ENCODE results near the gene ABCF2. TPM values are rescaled to one million over a fixed set of nuclear protein-coding genes. Genes with fewer than 3 reads are reported as not detected.

The ABCF2 gene
- total and polyA plus RNA-seq, 11 donors = 15.9 to 58.4 (median 33.0) TPM

DNA sequence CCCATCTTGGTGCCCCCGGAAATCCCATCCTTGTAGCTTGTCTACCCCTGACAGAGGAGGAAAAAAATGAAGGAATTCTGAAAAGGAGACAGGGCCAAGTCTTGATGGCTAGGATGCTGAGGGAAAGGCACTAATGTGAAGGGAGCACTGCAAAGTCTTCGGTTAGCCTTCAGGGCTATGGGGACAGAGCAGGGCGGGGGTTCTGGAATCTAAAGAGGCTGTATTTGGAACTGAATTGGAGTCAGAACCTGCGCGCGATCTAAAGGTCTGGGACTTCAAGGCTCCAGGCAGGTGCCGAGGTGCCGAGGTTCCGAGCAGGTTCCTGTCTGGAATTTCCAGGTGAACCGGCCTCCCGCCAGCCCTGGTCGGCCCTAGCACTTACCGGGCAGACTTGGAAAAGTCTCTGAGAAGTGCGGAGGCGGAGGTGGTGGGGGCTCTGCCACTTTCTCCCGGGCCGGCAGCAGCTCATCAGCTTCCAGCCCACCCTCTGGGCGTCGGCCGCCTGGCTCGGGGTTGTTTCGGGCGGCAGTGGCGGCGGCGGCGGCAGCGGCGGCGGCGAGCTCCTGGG lies 60.3 kb downstream of the ABCF2 start:
- H3K4me1 ChIP-seq = peaks cover 0 to 38% (median 11%) of the 10 kb centered on the region in 12 donors
- DNase-seq (no peak), ATAC-seq (no peak)
- peaks cover 11 to 83% (median 36%) of the 10 kb centered on the region in 9 donors for H3K27me3 ChIP-seq
- no peaks in the 10 kb centered on the region for H3K9me3 ChIP-seq
- intact Hi-C loops (cut with DNase I) = loop anchor here in 2 of 10 donors (5.0 kb wide), 1 partner anchor 136 kb away; no protein-coding TSS in a partner anchor
- TF ChIP-seq POLR2A (IDR thresholded peaks at IDR 0.05) = no peak
- TF ChIP-seq, protein P1, sequence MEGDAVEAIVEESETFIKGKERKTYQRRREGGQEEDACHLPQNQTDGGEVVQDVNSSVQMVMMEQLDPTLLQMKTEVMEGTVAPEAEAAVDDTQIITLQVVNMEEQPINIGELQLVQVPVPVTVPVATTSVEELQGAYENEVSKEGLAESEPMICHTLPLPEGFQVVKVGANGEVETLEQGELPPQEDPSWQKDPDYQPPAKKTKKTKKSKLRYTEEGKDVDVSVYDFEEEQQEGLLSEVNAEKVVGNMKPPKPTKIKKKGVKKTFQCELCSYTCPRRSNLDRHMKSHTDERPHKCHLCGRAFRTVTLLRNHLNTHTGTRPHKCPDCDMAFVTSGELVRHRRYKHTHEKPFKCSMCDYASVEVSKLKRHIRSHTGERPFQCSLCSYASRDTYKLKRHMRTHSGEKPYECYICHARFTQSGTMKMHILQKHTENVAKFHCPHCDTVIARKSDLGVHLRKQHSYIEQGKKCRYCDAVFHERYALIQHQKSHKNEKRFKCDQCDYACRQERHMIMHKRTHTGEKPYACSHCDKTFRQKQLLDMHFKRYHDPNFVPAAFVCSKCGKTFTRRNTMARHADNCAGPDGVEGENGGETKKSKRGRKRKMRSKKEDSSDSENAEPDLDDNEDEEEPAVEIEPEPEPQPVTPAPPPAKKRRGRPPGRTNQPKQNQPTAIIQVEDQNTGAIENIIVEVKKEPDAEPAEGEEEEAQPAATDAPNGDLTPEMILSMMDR (IDR thresholded peaks at IDR 0.05) = no peak
- H3K27ac ChIP-seq = no peak overlapping the region
- WGBS, 4 donors = 19 to 25% (median 24%) methylated on average over 21 to 31 of the region's 31 CpGs
- H3K4me3 ChIP-seq = peak overlapping the region; percentile 32 to 57 (median 51)
- no peaks in the 10 kb centered on the region for H3K36me3 ChIP-seq

MicroRNAs within 50 kb of the gene (microRNA counts, 767-probe panel; counts per million panel counts)
- microRNA hsa-miR-671-3p (0 to 71.6 counts per million in 2 donors), microRNA hsa-miR-671-5p (1,530 to 1,984 counts per million in 2 donors)

Other genes with a start within 250 kb of the ABCF2 start
- 100 to 1,000 TPM in 5 of 9 donors, 10 to 100 TPM in 4; 58.1 to 185 (median 104) TPM for gene KCNH2, start 248.9 kb downstream of the ABCF2 start, total RNA-seq
- gene KCNH2, start 248.9 kb downstream of the ABCF2 start, polyA plus RNA-seq = 100 to 1,000 TPM in 1 of 2 donors, 10 to 100 TPM in 1; 59.8 to 154 TPM
- gene NOS3, start 236.2 kb downstream of the ABCF2 start, total RNA-seq = 10 to 100 TPM in 7 of 9 donors, 1 to 10 TPM in 2; 9.4 to 49.4 (median 17.3) TPM
- 10 to 100 TPM in 1 of 2 donors, 1 to 10 TPM in 1; 8.9 to 20.5 TPM for gene NOS3, start 236.2 kb downstream of the ABCF2 start, polyA plus RNA-seq
- gene ATG9B, start 202.7 kb downstream of the ABCF2 start, total RNA-seq = 1 to 10 TPM in 1 of 9 donors, under 1 TPM in 1, not detected in 7; 0.07 to 1.0 TPM
- gene ATG9B, start 202.7 kb downstream of the ABCF2 start, polyA plus RNA-seq = under 1 TPM; 0.26 to 0.38 TPM
- 10 to 100 TPM; 13.6 to 34.5 (median 26.0) TPM for gene ABCB8, start 198.8 kb downstream of the ABCF2 start, total RNA-seq
- gene ABCB8, start 198.8 kb downstream of the ABCF2 start, polyA plus RNA-seq = 10 to 100 TPM; 20.9 to 29.0 TPM
- 1 to 10 TPM; 2.7 to 8.2 (median 4.8) TPM for gene ASIC3, start 178.7 kb downstream of the ABCF2 start, total RNA-seq
- gene ASIC3, start 178.7 kb downstream of the ABCF2 start, polyA plus RNA-seq = 10 to 100 TPM in 1 of 2 donors, 1 to 10 TPM in 1; 2.8 to 12.9 TPM
- gene CDK5, start 169.3 kb downstream of the ABCF2 start, total RNA-seq = 10 to 100 TPM in 1 of 9 donors, 1 to 10 TPM in 8; 5.6 to 13.7 (median 8.5) TPM
- gene CDK5, start 169.3 kb downstream of the ABCF2 start, polyA plus RNA-seq = 1 to 10 TPM; 6.2 to 7.6 TPM
- gene SLC4A2, start 167.6 kb downstream of the ABCF2 start, total RNA-seq = 10 to 100 TPM; 44.1 to 84.3 (median 54.8) TPM
- 100 to 1,000 TPM in 1 of 2 donors, 10 to 100 TPM in 1; 68.3 to 113 TPM for gene SLC4A2, start 167.6 kb downstream of the ABCF2 start, polyA plus RNA-seq
- 100 to 1,000 TPM in 2 of 9 donors, 10 to 100 TPM in 7; 59.9 to 124 (median 77.7) TPM for gene FASTK, start 146.4 kb downstream of the ABCF2 start, total RNA-seq
- gene FASTK, start 146.4 kb downstream of the ABCF2 start, polyA plus RNA-seq = 100 to 1,000 TPM in 1 of 2 donors, 10 to 100 TPM in 1; 75.7 to 168 TPM
- 10 to 100 TPM; 21.8 to 62.8 (median 26.7) TPM for gene TMUB1, start 143.7 kb downstream of the ABCF2 start, total RNA-seq
- 10 to 100 TPM; 66.1 to 82.6 TPM for gene TMUB1, start 143.7 kb downstream of the ABCF2 start, polyA plus RNA-seq
- gene AGAP3, start 140.7 kb downstream of the ABCF2 start, total RNA-seq = 10 to 100 TPM; 30.3 to 83.7 (median 57.6) TPM
- gene AGAP3, start 140.7 kb downstream of the ABCF2 start, polyA plus RNA-seq = 10 to 100 TPM; 42.9 to 55.3 TPM
- gene GBX1, start 59.5 kb downstream of the ABCF2 start, total RNA-seq = under 1 TPM in 5 of 9 donors, not detected in 4; 0.29 to 0.52 (median 0.36) TPM
- under 1 TPM in 1 of 2 donors, not detected in 1; 0.27 TPM for gene GBX1, start 59.5 kb downstream of the ABCF2 start, polyA plus RNA-seq
- 10 to 100 TPM; 13.1 to 36.4 (median 25.5) TPM for gene ASB10, start 40.0 kb downstream of the ABCF2 start, total RNA-seq
- gene ASB10, start 40.0 kb downstream of the ABCF2 start, polyA plus RNA-seq = 10 to 100 TPM in 1 of 2 donors, 1 to 10 TPM in 1; 6.9 to 37.1 TPM
- not detected for gene H2BK1, start 16.7 kb downstream of the ABCF2 start, total RNA-seq
- not detected for gene H2BK1, start 16.7 kb downstream of the ABCF2 start, polyA plus RNA-seq
- 10 to 100 TPM; 16.6 to 31.9 (median 18.3) TPM for gene CHPF2, start 5.3 kb upstream of the ABCF2 start, total RNA-seq
- 10 to 100 TPM; 11.4 to 26.4 TPM for gene CHPF2, start 5.3 kb upstream of the ABCF2 start, polyA plus RNA-seq
- gene SMARCD3, start 21.5 kb upstream of the ABCF2 start, total RNA-seq = 100 to 1,000 TPM in 2 of 9 donors, 10 to 100 TPM in 7; 59.7 to 108 (median 92.2) TPM
- 100 to 1,000 TPM in 1 of 2 donors, 10 to 100 TPM in 1; 61.1 to 100 TPM for gene SMARCD3, start 21.5 kb upstream of the ABCF2 start, polyA plus RNA-seq
- gene NUB1, start 114.6 kb upstream of the ABCF2 start, total RNA-seq = 10 to 100 TPM; 37.2 to 56.3 (median 42.6) TPM
- 10 to 100 TPM; 22.6 to 34.7 TPM for gene NUB1, start 114.6 kb upstream of the ABCF2 start, polyA plus RNA-seq
- gene WDR86, start 182.8 kb upstream of the ABCF2 start, total RNA-seq = 1 to 10 TPM in 2 of 9 donors, under 1 TPM in 4, not detected in 3; 0.37 to 1.7 (median 0.52) TPM
- not detected for gene WDR86, start 182.8 kb upstream of the ABCF2 start, polyA plus RNA-seq
- gene CRYGN, start 212.9 kb upstream of the ABCF2 start, total RNA-seq = under 1 TPM in 1 of 9 donors, not detected in 8; 0.52 TPM
- gene CRYGN, start 212.9 kb upstream of the ABCF2 start, polyA plus RNA-seq = under 1 TPM in 1 of 2 donors, not detected in 1; 0.50 TPM

Measured in heart left ventricle (tissue), 16 donors.